ENCODE results near the gene ATP6AP1.

Gene ATP6AP1

DNA sequence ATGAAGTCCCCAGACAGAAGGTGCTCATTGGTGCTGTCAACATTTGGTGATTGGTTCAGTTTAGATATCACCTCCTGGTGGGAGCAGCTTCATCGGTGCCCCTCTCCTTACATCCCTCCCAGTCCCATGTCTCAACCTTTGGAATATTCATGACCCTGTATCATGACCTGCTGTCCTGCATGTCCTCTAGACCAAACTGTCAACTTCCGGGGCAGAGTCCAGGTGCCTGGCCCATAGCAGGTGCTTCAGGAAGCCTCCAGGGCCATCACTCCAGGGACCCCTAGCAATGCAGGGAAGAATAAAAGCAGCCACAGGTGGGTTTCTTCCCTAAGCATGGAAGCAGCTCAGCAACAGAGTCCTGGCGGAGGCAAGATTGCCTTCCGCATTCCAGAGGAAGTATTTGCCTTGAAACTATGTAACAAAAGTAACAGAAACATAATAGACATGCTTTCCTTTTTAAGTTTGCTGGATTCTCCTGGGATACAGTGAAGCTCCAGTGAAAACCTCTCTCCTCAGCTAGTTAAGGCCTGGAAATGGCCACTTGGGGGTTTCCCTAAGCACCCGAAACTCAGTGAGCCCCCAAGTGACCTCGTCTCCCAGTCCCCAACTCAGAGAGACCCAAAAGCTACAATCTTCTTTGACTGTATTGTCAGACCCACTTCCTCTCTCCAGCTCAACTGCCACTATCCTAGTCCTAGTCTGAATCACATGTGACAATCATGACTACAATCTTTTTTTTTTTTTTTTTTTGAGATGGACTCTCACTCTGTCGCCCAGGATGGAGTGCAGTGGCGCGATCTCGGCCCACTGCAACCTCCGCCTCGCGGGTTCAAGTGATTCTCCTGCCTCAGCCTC, 1.3 kb upstream of the ATP6AP1 start:
- DNase-seq (ENCODE audit: low read depth in 2 of 2), result no peak

GRCh38 chrX:154429711-154430110, 1.2 kb downstream of the ATP6AP1 start:
- no peak for DNase-seq (ENCODE audit: low read depth in 2 of 2)

GRCh38 chrX:154430479-154430878, 2.0 kb downstream of the ATP6AP1 start:
- DNase-seq (ENCODE audit: low read depth in 2 of 2), result no peak

DNA sequence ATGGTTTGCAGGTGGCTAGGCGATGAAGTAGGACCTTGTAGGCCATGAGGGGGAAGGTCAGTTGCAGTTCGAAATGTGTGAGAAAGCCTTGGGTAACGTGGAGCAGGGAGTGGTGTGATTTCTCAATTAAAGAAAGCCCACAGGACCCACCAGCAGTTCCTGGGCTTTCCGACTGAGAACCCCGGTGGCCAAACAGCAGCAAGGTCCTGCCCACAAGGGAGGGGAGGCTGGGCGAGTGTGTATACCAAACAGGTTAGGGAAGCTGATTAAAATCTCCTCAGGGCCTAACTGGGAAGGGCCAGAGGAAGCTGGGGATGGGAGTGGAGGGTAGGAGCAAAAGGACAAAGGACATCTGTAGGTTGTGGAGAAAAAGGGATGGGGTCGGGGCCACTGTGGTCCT, 2.4 kb downstream of the ATP6AP1 start:
- DNase-seq (ENCODE audit: low read depth in 2 of 2), result no peak

GRCh38 chrX:154431341-154431740, 2.9 kb downstream of the ATP6AP1 start:
- no peak for DNase-seq (ENCODE audit: low read depth in 2 of 2)

DNA sequence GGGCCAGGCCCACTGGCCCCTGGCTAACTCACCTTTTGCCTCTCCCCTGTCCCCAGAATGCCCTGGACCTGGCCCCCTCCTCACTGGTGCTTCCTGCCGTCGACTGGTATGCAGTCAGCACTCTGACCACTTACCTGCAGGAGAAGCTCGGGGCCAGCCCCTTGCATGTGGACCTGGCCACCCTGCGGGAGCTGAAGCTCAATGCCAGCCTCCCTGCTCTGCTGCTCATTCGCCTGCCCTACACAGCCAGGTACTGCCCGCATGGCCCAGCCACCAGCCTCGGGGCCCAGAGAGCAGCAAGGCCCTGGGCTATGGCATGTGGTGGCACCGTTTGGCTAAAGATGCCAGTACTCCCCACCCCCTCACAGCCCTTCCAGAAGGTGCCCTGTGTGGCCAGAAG, 3.7 kb downstream of the ATP6AP1 start:
- DNase-seq (ENCODE audit: low read depth in 2 of 2), result no peak

- no peak for DNase-seq (ENCODE audit: low read depth in 2 of 2)
Measured at GRCh38 chrX:154433605-154434004, 5.1 kb downstream of the ATP6AP1 start.

DNA sequence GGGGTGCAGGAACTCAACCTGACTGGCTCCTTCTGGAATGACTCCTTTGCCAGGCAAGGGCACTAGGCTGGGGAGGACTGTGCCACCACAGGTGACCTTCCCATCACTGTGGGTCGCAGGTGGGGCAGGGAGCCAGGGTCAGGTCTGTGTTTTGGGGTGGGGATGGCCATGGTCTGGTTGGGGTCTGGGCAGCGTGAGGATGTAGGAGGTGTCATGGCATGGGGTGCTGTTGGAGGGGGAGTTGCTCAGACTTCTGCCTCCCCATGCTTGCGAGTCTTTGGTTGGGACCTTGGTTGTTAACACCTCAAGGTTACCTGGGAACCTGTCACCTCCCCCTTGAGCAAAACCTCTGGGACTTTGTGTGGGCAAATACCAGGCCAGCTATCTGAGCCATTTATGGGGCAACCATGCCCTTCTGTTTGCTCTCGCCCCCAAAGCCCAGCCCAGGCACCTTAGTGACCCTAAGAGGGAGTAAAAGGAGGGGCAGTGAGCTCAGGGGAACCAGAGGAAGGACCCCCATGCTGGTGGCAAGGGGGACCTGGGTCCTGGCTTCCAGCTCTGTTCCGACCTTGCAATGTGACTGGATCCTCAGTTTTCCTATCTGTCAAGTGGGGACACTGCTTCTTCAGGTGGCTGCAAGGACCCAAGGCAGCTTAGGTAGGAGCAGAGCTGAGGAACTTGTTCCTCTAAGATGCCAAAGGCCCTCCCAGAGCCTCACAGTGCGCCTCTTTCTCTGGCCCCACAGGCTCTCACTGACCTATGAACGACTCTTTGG, 6.1 kb downstream of the ATP6AP1 start:
- DNase-seq (ENCODE audit: low read depth in 2 of 2), result no peak

DNA sequence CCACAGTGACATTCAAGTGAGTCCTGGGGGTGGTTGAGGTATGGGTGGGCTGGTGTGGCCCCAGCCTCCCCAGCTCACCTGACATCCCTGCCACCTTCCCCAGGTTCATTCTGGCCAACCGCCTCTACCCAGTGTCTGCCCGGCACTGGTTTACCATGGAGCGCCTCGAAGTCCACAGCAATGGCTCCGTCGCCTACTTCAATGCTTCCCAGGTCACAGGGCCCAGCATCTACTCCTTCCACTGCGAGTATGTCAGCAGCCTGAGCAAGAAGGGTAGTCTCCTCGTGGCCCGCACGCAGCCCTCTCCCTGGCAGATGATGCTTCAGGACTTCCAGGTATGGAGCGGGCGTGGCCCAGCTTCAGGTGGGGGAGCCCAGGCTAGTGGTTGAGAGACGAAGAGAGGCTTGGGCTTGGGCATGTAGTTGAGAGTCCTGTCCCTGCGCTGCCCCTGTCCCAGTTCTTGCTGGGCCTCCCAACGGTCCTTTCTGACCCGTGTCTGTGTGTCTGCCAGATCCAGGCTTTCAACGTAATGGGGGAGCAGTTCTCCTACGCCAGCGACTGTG, 6.8 kb downstream of the ATP6AP1 start:
- DNase-seq (ENCODE audit: low read depth in 2 of 2), result no peak

GRCh38 chrX:154436374-154436982, 8.0 kb downstream of the ATP6AP1 start:
- DNase-seq (ENCODE audit: low read depth in 2 of 2), result no peak

GRCh38 chrX:154436983-154437752, 8.7 kb downstream of the ATP6AP1 start, which contains the start of gene GDI1:
GDI1 (plus strand) TSS chrX:154437154; CDS start chrX:154437255, 101 bp downstream.
- no peak for DNase-seq (ENCODE audit: low read depth in 2 of 2)

DNA sequence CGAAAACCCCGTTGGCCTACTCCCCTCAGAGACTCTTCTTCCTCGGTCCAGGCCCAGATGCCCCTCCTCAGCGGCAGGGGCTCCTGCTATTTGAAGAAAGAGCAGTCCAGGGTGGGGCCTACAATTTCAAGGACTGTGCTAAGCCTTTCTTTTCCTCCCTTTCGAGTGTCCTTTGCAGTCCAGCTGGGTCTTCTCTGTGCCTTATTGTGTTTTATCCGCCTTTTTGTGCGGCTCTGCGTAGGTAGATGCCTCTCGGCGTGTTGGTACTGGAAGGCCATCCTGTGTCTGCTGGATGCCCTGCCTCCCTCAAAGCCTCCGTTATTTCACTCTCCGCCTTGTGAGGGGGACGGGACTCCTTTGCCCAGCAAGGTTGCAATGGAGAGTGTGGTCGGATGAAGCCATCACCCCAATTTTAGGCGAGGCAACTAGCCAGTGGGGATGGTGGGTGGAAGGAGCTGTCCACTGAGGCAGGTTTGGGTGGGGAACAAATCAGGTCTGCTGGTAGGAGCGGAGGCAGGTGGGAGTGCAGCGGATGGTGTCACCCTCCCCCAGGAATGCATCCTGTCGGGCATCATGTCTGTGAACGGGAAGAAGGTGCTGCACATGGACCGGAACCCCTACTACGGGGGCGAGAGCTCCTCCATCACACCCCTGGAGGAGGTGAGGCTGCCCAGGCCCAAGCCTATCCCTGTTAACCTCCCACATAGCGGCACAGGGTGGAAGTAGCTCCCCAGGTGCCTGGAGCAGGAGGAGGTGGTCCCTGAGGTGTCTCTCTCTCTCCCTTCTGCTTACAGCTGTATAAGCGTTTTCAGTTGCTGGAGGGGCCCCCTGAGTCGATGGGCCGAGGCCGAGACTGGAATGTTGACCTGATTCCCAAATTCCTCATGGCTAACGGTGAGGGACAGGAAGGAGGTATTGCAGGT, 9.8 kb downstream of the ATP6AP1 start:
- no peak for DNase-seq (ENCODE audit: low read depth in 2 of 2)

- DNase-seq (ENCODE audit: low read depth in 2 of 2), result no peak
Measured at GRCh38 chrX:154439841-154440240, 11.4 kb downstream of the ATP6AP1 start.

DNA sequence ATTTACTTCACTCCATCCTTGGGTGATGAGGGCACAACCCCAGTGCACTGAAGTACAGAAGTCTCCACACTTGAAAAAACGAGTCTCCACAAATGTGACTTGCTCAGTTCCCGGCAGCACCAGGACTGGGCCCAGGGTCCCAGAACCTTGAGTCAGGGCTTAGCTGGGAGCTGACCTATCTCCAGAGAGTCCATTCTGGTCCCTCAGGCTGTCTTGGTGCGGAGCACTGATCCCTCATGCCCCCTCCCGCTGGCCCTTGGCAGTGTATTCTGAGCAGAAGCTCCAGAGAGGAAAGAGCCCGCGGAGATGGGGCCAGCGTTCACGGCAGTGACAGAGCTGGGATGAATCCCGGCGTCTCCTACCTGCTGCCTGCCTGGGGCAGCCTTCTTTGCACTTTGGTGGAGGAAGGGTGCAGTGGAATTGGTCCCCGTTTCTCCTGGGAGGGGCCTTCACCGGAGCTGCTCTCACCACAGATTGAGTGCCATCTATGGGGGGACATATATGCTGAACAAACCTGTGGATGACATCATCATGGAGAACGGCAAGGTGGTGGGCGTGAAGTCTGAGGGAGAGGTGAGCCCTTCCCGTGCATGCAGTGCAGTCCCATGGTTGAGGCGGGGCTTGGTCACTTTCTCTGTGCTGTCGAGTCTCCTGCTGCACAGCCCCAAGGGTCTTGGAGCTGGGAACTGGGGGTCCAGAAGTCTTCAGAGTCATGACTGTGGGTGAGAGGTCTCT, 12.3 kb downstream of the ATP6AP1 start:
- DNase-seq (ENCODE audit: low read depth in 2 of 2), result no peak

DNA sequence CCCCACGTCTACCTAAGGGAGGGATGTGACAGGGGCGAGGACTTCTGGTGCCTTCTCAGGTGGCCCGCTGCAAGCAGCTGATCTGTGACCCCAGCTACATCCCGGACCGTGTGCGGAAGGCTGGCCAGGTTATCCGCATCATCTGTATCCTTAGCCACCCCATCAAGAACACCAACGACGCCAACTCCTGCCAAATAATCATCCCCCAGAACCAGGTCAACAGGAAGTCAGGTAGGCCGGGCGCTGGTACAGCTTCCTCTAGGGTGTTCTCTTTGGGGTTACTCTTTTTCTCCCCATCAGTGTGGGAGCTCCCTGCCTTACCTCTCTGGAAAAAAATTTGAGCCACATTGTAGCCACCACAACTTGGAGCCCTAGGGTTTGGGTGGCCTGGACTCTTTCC, 13.1 kb downstream of the ATP6AP1 start:
- DNase-seq (ENCODE audit: low read depth in 2 of 2), result no peak

- no peak for DNase-seq (ENCODE audit: low read depth in 2 of 2)
Measured at GRCh38 chrX:154441984-154442707, 13.7 kb downstream of the ATP6AP1 start.

DNA sequence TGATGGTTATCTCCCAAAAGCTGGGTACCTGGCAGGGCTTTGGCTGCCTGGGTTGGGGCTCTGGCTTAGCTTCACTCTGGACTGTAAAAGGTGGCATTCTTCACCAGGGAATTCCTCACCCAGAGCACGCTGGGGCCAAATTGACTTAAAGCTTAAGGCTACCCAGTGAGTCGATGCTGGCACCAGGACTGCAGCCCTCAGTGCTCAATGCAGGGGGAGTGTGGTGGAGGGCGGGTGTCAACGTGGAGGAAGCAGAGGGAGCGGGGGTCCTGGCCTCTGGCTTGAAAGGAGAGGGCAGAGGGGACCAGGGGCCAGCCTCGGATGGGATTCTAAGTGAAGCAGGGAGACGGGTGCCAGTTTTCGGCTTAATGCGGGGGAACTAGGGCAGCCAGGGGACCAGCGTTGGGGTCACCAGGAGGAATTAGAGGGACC, 15.0 kb downstream of the ATP6AP1 start:
- DNase-seq (ENCODE audit: low read depth in 2 of 2), result no peak

GRCh38 chrX:154443992-154444754, 15.7 kb downstream of the ATP6AP1 start, which contains the start of gene FAM50A:
FAM50A (plus strand) TSS chrX:154444141; CDS start chrX:154444236, 95 bp downstream.
- DNase-seq (ENCODE audit: low read depth in 2 of 2), result peak in 1 of 2 donors; percentile 35

Data from stimulated activated CD4-positive, alpha-beta T cell treated with anti-CD3 and anti-CD28 coated beads, Interleukin-1b, Interleukin-23, amount 100 ng/mL, for 1 hour (primary cell).